HCT116 (cell line): ENCODE measurements around the gene PLPP7. TPM values are rescaled to one million over a fixed set of nuclear protein-coding genes. Genes with fewer than 3 reads are reported as not detected.

Source experiments
- ATAC-seq: fragments of 200-7000 bp; cut with Tn5 transposase; 2 replicates; pipeline ENCODE4 v1.9.1; 2020; ENCODE audit warnings: mild to moderate bottlenecking, moderate library complexity
- BruUV-seq: library from RNA; stranded (reverse); fragments of 400-500 nt; replicated peaks from 2 replicates; lab custom pipeline; 2021; lab: Mats Ljungman, UMichigan
- CTCF ChIA-PET: fragments of 300-600 bp; sonication (Branson Sonifier 250); formaldehyde crosslinking; loops from one replicate; lab custom pipeline; 2021; ENCODE audit warnings: antibody characterized with exemption; lab: Charles Lee
- POLR2A ChIA-PET: fragments of 300-600, 350-600 bp; sonication (Branson Sonifier 250); formaldehyde crosslinking; loops from one replicate; lab custom pipeline; 2021; ENCODE audit warnings: antibody characterized with exemption; lab: Charles Lee
- RAD21 ChIA-PET, 2 experiments: fragments of 300-600 bp; sonication (Branson Sonifier 250); formaldehyde crosslinking; loops; one replicate each; lab custom pipeline; 2023; ENCODE audit warnings: low total read pairs in 2 of 2; ENCODE audit not compliant: uncharacterized antibody in 2 of 2, unreplicated experiment in 2 of 2, low non-redundant PET in 1 of 2; lab: Charles Lee
- DNase-seq: peaks from one replicate; pipeline ENCODE4 v3.0.0-alpha.2; 2010; ENCODE audit warnings: low read depth, low spot score
- H2AFZ ChIP-seq: fragments of 200-600 bp; shearing (Covaris generic), sonication (generic); 2 replicates; pipeline ENCODE4 v1.6.1; 2017; ENCODE audit warnings: low read depth, mixed run types, mixed read lengths, antibody characterized with exemption, low read length; ENCODE audit not compliant: poor library complexity, severe bottlenecking
- H3K27ac ChIP-seq: 2 replicates; pipeline ENCODE4 v1.5.1; 2012; ENCODE audit warnings: low read depth, low read length
- H3K27me3 ChIP-seq: fragments of 200-600 bp; sonication (generic); 2 replicates; pipeline ENCODE4 v1.6.1; 2016; ENCODE audit warnings: mixed run types, low read length, mixed read lengths; ENCODE audit not compliant: insufficient read depth
- H3K36me3 ChIP-seq, 2 experiments: fragments of 200-500 bp in 1 of 2; fragments of 200-600 bp in 1 of 2; sonication (Bioruptor generic) in 1 of 2; sonication (generic) in 1 of 2; 2 replicates each; pipeline versions ENCODE4 v1.5.1 to v1.6.1; 2014 to 2016; ENCODE audit warnings: low read length in 2 of 2, inconsistent platforms in 1 of 2, mixed read lengths in 1 of 2, mixed run types in 1 of 2; ENCODE audit not compliant: insufficient read depth in 2 of 2, control insufficient read depth in 1 of 2
- H3K4me1 ChIP-seq, 2 experiments: fragments of 200-600 bp in 1 of 2; sonication (generic) in 1 of 2; 2 replicates each; pipeline versions ENCODE4 v1.5.1 to v1.6.1; 2012 to 2017; ENCODE audit warnings: low read length in 2 of 2, inconsistent platforms in 1 of 2, mild to moderate bottlenecking in 1 of 2, mixed read lengths in 1 of 2, mixed run types in 1 of 2, moderate library complexity in 1 of 2; ENCODE audit not compliant: insufficient read depth in 2 of 2, control insufficient read depth in 1 of 2
- H3K4me2 ChIP-seq: fragments of 200-600 bp; sonication (generic); 2 replicates; pipeline ENCODE4 v1.6.1; 2017; ENCODE audit warnings: mixed run types, low read length, mixed read lengths
- H3K4me3 ChIP-seq, 2 experiments: fragments of 200-600 bp in 1 of 2; sonication (generic) in 1 of 2; replicated peaks in 1 of 2; 2 replicates each; pipeline ENCODE4 v1.5.1; 2011 to 2016; ENCODE audit warnings: low read length in 2 of 2, control low read depth in 1 of 2, low read depth in 1 of 2, mild to moderate bottlenecking in 1 of 2, mixed read lengths in 1 of 2, mixed run types in 1 of 2
- H3K79me2 ChIP-seq: fragments of 200-600 bp; sonication (generic); 2 replicates; pipeline ENCODE4 v1.6.1; 2017; ENCODE audit warnings: mild to moderate bottlenecking, mixed run types, low read length, moderate library complexity, mixed read lengths; ENCODE audit not compliant: insufficient read depth
- H3K9ac ChIP-seq: fragments of 200-600 bp; sonication (generic); 2 replicates; pipeline ENCODE4 v1.6.1; 2016; ENCODE audit warnings: low read length, mixed read lengths
- H3K9me2 ChIP-seq: fragments of 200-600 bp; sonication (generic), shearing (Covaris generic); 2 replicates; pipeline ENCODE4 v1.6.1; 2017; ENCODE audit warnings: mixed run types, mild to moderate bottlenecking, moderate library complexity; ENCODE audit not compliant: insufficient read depth
- H3K9me3 ChIP-seq, 2 experiments: fragments of 200-500 bp in 1 of 2; fragments of 200-600 bp in 1 of 2; sonication (Bioruptor generic) in 1 of 2; sonication (generic) in 1 of 2; 2 replicates each; pipeline ENCODE4 v1.6.1; 2014 to 2017; ENCODE audit warnings: low read length in 2 of 2, mixed read lengths in 2 of 2, inconsistent platforms in 1 of 2, low read depth in 1 of 2, mild to moderate bottlenecking in 1 of 2, mixed run types in 1 of 2, moderate library complexity in 1 of 2; ENCODE audit not compliant: control insufficient read depth in 1 of 2, insufficient read depth in 1 of 2
- H4K20me1 ChIP-seq: fragments of 200-600 bp; sonication (generic), shearing (Covaris generic); 2 replicates; pipeline ENCODE4 v1.6.1; 2017; ENCODE audit warnings: mixed run types, mild to moderate bottlenecking, moderate library complexity; ENCODE audit not compliant: insufficient read depth
- CBX3 ChIP-seq: IDR thresholded peaks from 2 replicates; pipeline ENCODE4 v1.6.1; 2012; ENCODE audit warnings: low read depth
- CTCF ChIP-seq, 3 experiments: fragments of 200-600 bp in 1 of 3; sonication (generic) in 1 of 3; IDR thresholded peaks in 2 of 3; conservative IDR thresholded peaks in 1 of 3; 2 replicates each; pipeline ENCODE4 v1.5.1; 2012 to 2017; ENCODE audit warnings: low read depth in 2 of 3, low read length in 2 of 3, antibody characterized with exemption in 1 of 3, borderline replicate concordance in 1 of 3, control low read depth in 1 of 3, mild to moderate bottlenecking in 1 of 3, mixed read lengths in 1 of 3, mixed run types in 1 of 3, moderate library complexity in 1 of 3; ENCODE audit not compliant: insufficient read depth in 1 of 3
- EZH2 ChIP-seq: fragments of 200-600 bp; sonication (generic); IDR thresholded peaks from 2 replicates; pipeline ENCODE4 v1.6.1; 2017; ENCODE audit warnings: antibody characterized with exemption, mixed run types
- EZH2phosphoT487 ChIP-seq: fragments of 200-600 bp; IDR thresholded peaks from 2 replicates; pipeline ENCODE4 v1.6.1; 2018; ENCODE audit warnings: antibody characterized with exemption, borderline replicate concordance
- JUND ChIP-seq: IDR thresholded peaks from 2 replicates; pipeline ENCODE4 v1.6.1; 2012
- POLR2A ChIP-seq: IDR thresholded peaks from 2 replicates; pipeline ENCODE4 v1.7.0; 2011; ENCODE audit warnings: borderline replicate concordance; ENCODE audit not compliant: insufficient read depth, insufficient read length; ENCODE audit errors: extremely low read depth
- RAD21 ChIP-seq: IDR thresholded peaks from 2 replicates; pipeline ENCODE4 v1.6.1; 2012; ENCODE audit warnings: low read depth, mild to moderate bottlenecking
- SIN3A ChIP-seq: IDR thresholded peaks from 2 replicates; pipeline ENCODE4 v1.6.1; 2012; ENCODE audit warnings: low read depth
- SP1 ChIP-seq: IDR thresholded peaks from 2 replicates; pipeline ENCODE4 v1.6.1; 2012; ENCODE audit warnings: low read depth
- SRF ChIP-seq: IDR thresholded peaks from 2 replicates; pipeline ENCODE4 v1.6.1; 2012; ENCODE audit warnings: low read depth
- TCF7L2 ChIP-seq: IDR thresholded peaks from 2 replicates; pipeline ENCODE4 v1.7.0; 2011; ENCODE audit warnings: borderline replicate concordance, inconsistent platforms; ENCODE audit not compliant: insufficient read depth, insufficient read length; ENCODE audit errors: extremely low read depth
- ZNF274 ChIP-seq: fragments of 200-500 bp; sonication (Bioruptor generic); IDR thresholded peaks from 2 replicates; pipeline ENCODE4 v1.6.1; 2014; ENCODE audit warnings: mild to moderate bottlenecking, low read depth, low read length, inconsistent platforms
- intact Hi-C: fragments of 100-400 bp; cut with micrococcal nuclease; formaldehyde crosslinking; loops from 2 replicates; pipeline ENCODE4 v1.10.0; 2022
- total RNA-seq: library from RNA; stranded (reverse); gene quantifications from one replicate; pipeline ENCODE4 v1.2.1, GENCODE V29; 2021; ENCODE audit not compliant: unreplicated experiment
- TF ChIP-seq, protein P1 (sequence below): IDR thresholded peaks from 2 replicates; pipeline ENCODE4 v1.6.1; 2011; ENCODE audit warnings: mild to moderate bottlenecking, low read length, moderate library complexity; ENCODE audit not compliant: insufficient replicate concordance; ENCODE audit errors: extremely low read depth
- TF ChIP-seq, protein P2 (sequence below): IDR thresholded peaks from 2 replicates; pipeline ENCODE4 v1.6.1; 2012

The PLPP7 gene
- total RNA-seq, 1 experiment from 2014 or later: 0.37 TPM

DNA sequence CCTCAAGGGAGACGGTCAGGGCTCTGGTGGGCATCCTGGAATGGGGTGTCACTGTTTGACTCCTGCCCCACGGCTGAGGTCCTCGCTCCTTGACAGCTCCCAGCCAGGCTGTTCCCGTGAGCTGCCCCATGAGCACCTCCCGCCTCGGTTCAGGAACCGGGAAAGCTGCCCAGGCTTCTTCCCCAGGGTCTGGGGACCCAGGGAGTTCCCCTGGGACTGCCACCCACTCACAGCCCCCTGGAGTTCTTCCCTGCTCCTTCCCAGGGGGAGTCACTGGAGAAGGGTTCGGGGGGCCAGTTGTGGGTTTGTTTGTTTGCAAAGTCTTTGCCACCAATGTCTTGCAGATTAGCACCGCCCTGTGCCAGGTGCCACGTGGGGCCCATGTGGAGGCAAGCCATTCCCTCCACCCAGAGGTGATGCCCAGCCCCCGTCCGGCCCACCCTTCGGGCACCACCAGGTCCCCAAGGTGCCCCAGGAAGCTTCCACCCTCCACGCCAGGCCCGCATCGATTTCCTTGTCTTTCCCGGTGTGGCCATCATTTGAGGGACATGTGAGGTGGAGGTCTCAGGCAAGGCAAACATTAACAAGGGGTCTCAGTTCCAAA is 1.3 kb downstream of the PLPP7 start:
- RAD21 ChIA-PET: no interaction called here
- Histone ChIP-seq H2AFZ (no peak overlapping the region), H3K36me3 (no peaks in the 10 kb centered on the region), H3K4me2 (no peak overlapping the region), H3K9ac (no peak overlapping the region), H3K4me1 (no peaks in the 10 kb centered on the region), H3K27ac (no peak overlapping the region), H3K9me3 (no peaks in the 10 kb centered on the region), H3K4me3 (no peak overlapping the region), H3K27me3 (no peaks in the 10 kb centered on the region), H3K79me2 (no peaks in the 10 kb centered on the region), H3K9me2 (no peaks in the 10 kb centered on the region), H4K20me1 (no peaks in the 10 kb centered on the region)
- POLR2A ChIA-PET: no interaction called here
- CTCF ChIA-PET: no interaction called here
- DNase-seq (no peak), ATAC-seq (no peak)
- intact Hi-C loops: no loop called here
- BruUV-seq: no TSS peak
- TF ChIP-seq POLR2A (no peak), CBX3 (no peak), TCF7L2 (no peak), SIN3A (no peak), RAD21 (no peak), SRF (no peak), EZH2 (no peak), CTCF (IDR thresholded peaks at IDR 0.05 in 2 of 3, conservative IDR thresholded peaks at IDR 0.05 in 1 of 3; ENCODE audit: borderline replicate concordance in 1 of 3, insufficient read depth in 1 of 3, low read depth in 2 of 3, low read length in 2 of 3) (no peak), SP1 (no peak), JUND (no peak), ZNF274 (no peak), EZH2phosphoT487 (no peak)
- TF ChIP-seq, protein P1, sequence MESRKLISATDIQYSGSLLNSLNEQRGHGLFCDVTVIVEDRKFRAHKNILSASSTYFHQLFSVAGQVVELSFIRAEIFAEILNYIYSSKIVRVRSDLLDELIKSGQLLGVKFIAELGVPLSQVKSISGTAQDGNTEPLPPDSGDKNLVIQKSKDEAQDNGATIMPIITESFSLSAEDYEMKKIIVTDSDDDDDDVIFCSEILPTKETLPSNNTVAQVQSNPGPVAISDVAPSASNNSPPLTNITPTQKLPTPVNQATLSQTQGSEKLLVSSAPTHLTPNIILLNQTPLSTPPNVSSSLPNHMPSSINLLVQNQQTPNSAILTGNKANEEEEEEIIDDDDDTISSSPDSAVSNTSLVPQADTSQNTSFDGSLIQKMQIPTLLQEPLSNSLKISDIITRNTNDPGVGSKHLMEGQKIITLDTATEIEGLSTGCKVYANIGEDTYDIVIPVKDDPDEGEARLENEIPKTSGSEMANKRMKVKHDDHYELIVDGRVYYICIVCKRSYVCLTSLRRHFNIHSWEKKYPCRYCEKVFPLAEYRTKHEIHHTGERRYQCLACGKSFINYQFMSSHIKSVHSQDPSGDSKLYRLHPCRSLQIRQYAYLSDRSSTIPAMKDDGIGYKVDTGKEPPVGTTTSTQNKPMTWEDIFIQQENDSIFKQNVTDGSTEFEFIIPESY: no peak
- TF ChIP-seq, protein P2, sequence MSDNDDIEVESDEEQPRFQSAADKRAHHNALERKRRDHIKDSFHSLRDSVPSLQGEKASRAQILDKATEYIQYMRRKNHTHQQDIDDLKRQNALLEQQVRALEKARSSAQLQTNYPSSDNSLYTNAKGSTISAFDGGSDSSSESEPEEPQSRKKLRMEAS: no peak
